GM18868 (cell line): ENCODE measurements around the gene AKR1E2.

Experiments
- ATAC-seq: cut with Tn5 transposase; IDR thresholded peaks from one replicate; pipeline ENCODE4 v1.9.1; 2021; ENCODE audit warnings: mild to moderate bottlenecking, moderate library complexity; ENCODE audit not compliant: unreplicated experiment

Gene AKR1E2

DNA sequence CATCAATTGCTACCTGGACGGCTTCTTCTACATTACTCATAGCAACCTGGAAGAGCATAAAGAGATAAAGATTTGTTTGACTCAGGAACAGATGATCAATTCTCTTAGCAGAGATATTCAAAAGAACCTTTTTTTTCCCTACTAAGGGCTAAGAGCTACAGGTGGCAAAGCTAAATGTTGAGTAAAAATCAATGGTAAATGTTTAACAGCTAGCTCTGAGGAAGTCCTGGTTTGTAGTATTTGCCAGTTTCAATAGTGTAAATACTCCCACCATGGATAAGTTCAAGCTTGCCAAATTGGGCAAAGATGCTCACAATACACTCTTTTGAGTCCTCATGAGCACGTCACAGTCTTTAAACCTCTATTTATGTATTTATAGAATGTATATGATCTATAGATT, 64.0 kb downstream of the AKR1E2 start:
- ATAC-seq = no peak

DNA sequence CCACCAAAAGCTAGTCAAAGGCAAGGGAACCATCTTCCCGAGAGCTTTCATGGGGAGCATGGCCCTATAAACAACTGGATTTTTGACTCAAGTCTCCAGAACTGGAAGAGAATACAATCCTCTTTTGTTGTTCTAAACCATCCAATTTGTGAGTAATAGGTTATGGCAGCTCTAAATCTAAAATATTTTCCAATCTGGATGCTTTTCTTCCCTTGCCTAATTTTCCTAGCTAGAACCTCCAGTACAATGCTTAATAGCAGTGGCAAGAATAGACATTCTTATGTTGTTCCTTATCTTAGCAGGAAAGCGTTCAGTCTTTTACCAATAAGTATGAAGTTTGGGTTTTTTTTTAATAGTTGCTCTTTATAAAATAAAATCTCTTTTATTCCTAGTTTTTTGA, 66.7 kb downstream of the AKR1E2 start:
- ATAC-seq = no peak

DNA sequence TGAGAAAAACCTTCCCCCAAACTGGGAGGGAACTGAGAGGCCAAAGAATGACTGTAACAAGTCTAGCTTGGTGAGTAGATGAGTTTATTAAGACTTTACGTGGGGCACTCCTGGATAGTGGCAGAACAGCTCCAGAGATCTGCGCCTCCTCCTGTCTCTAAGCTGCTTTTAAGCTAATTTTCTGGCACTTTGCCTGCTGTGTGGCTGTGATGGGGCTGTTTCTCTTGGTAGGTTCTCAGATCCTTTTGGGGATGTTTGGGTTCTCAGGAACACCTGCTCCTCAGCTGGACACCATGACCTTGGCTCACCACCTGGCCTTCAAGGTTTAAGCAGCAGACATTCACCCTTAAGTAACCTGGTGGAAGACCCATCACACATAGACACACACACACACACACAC, 68.3 kb downstream of the AKR1E2 start:
- no peak for ATAC-seq
